ENCODE results near the gene XYLT2. TPM values are rescaled to one million over a fixed set of nuclear protein-coding genes. Genes with fewer than 3 reads are reported as not detected.

Gene XYLT2
- total and polyA plus RNA-seq, 9 of the 15 experiments (the other 6 are each of a cell fraction or from before 2014, with no cell fraction given) = 0.63 to 9.1 (median 4.3) TPM

- TF ChIP-seq PHB (CRISPR knock-in tag; IDR thresholded peaks at IDR 0.05) (0 out of 2 replicates have a peak, but pooled peaks have one; percentile 11), ELF2 (CRISPR knock-in tag; IDR thresholded peaks at IDR 0.05) (peak; percentile 96), TCF7L2 (IDR thresholded peaks at IDR 0.05; ENCODE audit: low read depth, low read length) (0 out of 2 replicates have a peak, but pooled peaks have one; percentile 16), NFRKB (IDR thresholded peaks at IDR 0.05; ENCODE audit: low read depth) (peak; percentile 98), ZNF655 (CRISPR knock-in tag; IDR thresholded peaks at IDR 0.05) (no peak), ZBTB12 (CRISPR knock-in tag; IDR thresholded peaks at IDR 0.05) (0 out of 2 replicates have a peak, but pooled peaks have one; percentile 26), ZBTB43 (CRISPR knock-in tag; IDR thresholded peaks at IDR 0.05) (peak; percentile 90; the same call in 1 of the 2 replicates), PKNOX1 (IDR thresholded peaks at IDR 0.05) (peak; percentile 87), CAMTA2 (CRISPR knock-in tag; conservative IDR thresholded peaks at IDR 0.05) (0 out of 2 replicates have a peak, but pooled peaks have one; percentile 7), HMG20B (CRISPR knock-in tag; IDR thresholded peaks at IDR 0.05) (no peak), C11orf30 (IDR thresholded peaks at IDR 0.05; ENCODE audit: low read depth) (peak; percentile 98), E2F8 (IDR thresholded peaks at IDR 0.05; ENCODE audit: low read depth, partially characterized antibody) (peak; percentile 99), HOXB6 (CRISPR knock-in tag; IDR thresholded peaks at IDR 0.05; ENCODE audit: borderline replicate concordance) (no peak), ZNF133 (CRISPR knock-in tag; IDR thresholded peaks at IDR 0.05) (no peak), SPI1 (IDR thresholded peaks at IDR 0.05; ENCODE audit: borderline replicate concordance, low read depth, low read length) (peak; percentile 55; the same call in 1 of the 2 replicates)
These were observed 27.0 kb downstream of the XYLT2 start, which contains the start of the genes EME1 and MRPL27 (continued) for GRCh38 chr17:50372758-50373556.

Measured in K562 (cell line).